Head of caudate nucleus (tissue), 42 donors: Measurements from ENCODE around the gene NUP42.
A peak's percentile ranks its signal among the peaks of the same experiment; 100 is the strongest.

Source experiments
- DNase-seq, 42 donors: peaks; one replicate each; pipeline versions ENCODE4 v3.0.0 to v3.0.0-alpha.2; 2020 to 2021; ENCODE audit warnings: mixed read lengths in 7 of 42
- intact Hi-C: fragments of 100-400 bp; cut with DNase I; formaldehyde crosslinking; loops from one replicate; pipeline ENCODE4 v1.15.0; 2022

NUP42 gene, protein sequence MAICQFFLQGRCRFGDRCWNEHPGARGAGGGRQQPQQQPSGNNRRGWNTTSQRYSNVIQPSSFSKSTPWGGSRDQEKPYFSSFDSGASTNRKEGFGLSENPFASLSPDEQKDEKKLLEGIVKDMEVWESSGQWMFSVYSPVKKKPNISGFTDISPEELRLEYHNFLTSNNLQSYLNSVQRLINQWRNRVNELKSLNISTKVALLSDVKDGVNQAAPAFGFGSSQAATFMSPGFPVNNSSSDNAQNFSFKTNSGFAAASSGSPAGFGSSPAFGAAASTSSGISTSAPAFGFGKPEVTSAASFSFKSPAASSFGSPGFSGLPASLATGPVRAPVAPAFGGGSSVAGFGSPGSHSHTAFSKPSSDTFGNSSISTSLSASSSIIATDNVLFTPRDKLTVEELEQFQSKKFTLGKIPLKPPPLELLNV

DNA sequence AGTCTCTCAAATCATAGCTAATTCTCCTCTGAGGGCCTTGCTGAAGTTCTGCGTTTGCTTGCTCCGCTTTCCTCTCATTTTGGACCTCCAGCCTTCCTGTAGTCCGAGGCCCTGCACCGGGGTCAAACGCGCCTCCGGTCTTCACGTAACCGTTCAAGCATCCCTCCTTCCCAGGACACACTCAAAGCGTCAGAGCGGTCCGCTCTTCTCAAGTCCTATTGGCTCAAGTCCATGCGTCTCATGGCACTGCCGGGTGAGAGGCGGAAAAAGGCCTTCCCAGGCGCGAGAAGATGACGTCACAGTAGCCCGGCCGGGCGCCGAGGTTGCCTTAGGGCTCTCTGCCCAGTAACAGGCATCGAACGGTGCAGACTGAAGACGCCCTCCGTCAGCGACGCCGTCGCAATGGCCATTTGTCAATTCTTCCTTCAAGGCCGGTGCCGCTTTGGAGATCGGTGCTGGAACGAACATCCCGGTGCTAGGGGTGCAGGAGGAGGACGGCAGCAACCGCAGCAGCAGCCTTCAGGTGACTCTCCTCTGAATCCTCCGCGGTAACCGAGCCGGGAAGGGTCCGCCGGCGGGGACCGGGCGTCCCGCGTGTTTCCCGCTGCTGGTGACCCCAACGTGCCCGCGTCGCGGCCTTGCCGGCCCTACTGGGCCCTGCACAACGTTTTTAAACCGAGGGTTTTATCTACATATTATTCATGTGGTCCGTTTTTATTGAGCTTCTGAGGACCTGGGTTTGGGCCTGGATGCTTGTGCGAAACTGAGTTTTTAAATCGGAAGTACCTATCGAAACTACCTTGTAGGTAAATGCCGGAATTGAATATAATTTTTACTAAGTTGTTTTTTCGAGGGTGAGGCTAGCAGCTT is at the start of gene NUP42:
TSS of gene NUP42 (plus strand) at position 365 of the 870 bp plus-strand sequence. CDS start at position 403, 38 bp downstream.
- peak; percentile 89 to 97 (median 94) for DNase-seq
- intact Hi-C loops = loop anchor here (2.0 to 10.0 kb wide), 4 partner anchors 75 to 350 kb away; partner anchors contain the start of genes IGF2BP3, MALSU1 and TRA2A

DNA sequence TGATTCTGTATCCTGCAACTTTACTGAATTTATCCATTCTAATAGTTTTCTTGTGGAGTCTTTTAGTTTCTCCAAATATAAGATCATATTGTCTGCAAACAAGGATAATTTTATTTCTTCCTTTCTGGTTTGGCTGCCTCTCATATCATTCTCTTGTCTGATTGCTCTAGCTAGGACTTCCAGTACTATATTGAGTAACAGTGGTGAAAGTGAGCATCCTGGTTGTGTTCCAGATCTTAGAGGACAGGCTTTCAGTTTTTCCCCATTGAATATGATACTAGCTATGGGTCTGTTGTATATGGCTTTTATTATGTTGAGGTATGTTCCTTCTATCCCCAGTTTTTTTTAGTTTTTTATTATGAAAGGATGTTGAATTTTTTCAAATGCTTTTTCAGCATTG is 48.1 kb upstream of the NUP42 start:
- DNase-seq = no peak
- intact Hi-C loops = no loop called here

DNA sequence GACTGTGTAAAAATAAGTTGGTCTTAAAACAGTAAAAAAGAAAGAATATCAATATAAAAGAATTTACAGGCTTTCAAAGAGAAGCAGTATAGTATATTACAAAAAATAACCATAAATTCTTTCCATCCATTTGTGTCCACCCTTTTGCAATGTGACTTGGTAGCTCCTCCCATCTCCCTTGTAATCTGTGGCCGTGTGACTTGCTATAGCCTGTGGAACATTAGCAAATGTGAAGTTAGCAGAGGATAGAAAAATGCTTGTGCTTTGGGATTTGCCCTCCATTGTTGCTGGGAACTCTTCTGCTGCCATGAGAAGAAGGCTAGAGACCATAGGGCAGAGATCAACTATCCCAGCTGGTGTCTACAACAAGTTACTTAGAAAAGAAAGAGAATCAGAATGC is 46.1 kb upstream of the NUP42 start:
- DNase-seq = no peak
- intact Hi-C loops = no loop called here

DNA sequence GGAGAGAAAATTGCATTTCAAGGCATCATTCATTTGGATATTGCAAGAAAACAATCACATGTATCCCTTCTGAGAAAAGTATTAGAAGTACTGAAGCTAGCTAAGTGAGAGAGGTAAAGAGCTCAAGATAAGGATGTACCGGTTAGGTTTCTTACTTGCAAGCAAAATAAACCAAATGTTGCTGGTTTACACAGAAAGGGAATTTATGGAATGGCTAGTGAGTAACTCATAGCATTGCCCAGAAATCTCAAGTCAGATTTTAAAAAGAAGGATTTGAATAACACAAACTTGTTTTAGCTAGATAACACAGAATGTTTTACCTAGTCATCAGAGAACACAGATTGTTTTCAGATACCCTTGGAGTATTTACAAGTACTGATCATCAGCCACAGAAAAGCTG is 45.6 kb upstream of the NUP42 start:
- intact Hi-C loops = no loop called here
- no peak for DNase-seq

DNA sequence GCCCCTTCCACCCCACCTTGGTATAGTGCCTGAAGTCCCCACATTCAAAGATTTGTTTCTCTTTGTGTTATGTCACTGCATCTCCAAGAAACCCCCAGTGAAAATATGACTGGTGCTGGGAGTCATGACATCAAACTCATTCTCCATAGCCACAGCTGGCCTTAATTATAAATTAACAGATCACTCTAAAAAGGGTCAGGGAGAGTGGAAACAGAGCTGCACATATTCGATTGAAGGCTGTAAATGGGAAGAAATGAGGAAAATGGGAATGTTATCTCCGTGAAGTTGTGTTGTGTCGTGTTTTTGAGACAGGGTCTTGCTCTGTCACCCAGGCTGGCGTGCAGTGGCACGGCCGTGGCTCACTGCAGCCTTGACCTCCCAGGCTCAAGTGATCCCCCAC is 24.2 kb upstream of the NUP42 start:
- no peak for DNase-seq
- intact Hi-C loops = no loop called here

DNA sequence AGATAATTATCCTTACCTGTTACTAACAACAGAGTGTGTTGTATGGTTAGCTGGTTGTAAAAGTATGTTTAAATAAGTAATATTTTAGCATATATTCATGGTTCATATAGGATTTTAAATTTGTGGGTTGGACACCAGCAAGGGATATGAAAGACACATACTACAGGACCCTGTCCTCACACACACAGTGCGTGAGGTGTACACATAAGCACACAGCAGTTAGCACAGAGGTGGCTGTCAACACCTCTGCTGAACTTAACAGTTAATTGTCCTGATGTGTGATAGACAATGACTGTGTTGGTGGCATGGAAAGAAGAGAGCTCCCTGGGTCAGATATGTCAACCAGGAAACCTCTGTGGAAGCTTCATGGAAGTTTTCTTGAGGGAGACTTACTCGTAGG is 23.3 kb upstream of the NUP42 start:
- DNase-seq = no peak
- intact Hi-C loops = no loop called here

DNA sequence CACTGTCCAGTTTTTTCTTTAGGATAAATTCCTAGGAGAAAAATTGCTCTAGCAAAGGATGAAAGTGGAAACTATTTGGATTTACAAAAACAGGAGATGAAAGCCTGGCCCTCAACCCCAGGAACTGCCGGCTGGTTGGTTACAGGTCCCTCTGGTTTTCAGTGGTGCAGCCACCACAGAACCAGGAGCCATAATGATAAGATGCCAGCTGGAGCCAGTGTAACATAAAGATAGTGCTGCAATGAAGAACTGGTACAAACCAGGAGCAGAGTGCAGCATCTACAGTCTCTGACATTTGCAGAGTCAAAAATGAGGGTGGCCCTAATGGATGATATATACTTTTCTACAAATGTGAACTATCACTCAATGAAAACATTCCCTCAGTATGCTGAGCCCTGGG is 20.4 kb upstream of the NUP42 start:
- intact Hi-C loops = no loop called here
- no peak for DNase-seq

DNA sequence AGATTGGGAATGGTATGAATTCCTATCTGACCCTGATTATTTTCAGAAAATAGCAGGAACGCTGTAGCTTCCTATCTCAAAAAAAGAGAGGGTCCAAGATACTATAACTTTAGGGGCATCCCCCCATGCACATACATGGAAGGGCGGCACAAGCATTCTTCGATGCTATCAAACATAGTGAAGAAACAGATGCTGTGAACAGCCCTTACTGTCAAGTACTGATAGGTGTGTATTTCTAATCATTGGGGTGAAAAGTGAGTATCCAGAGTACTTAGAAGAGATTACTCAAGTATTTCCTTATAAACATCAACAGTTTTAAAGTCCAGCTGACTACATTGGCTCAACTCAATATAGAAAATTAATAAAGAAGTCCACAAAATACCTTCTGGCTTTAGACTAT is 17.0 kb upstream of the NUP42 start:
- DNase-seq = no peak
- intact Hi-C loops = no loop called here

DNA sequence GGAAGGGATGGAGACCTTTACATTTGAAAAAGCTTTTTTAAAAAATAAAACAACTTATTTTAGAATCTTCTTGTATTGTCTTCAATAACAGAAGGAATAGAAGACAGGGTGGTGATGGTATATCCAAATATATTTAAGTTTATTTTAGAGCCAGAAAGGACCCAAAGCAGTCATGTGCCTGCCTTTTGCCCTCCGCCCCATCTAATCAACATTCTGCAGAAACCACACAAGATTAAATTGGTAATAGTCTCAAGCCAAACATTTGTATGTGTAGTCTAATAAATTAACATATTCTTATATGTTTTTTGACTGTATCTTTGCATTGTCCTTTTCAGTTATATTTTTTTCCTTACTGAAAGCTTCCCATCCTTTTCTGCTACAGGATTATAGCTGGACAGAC is 16.5 kb upstream of the NUP42 start:
- intact Hi-C loops = no loop called here

DNA sequence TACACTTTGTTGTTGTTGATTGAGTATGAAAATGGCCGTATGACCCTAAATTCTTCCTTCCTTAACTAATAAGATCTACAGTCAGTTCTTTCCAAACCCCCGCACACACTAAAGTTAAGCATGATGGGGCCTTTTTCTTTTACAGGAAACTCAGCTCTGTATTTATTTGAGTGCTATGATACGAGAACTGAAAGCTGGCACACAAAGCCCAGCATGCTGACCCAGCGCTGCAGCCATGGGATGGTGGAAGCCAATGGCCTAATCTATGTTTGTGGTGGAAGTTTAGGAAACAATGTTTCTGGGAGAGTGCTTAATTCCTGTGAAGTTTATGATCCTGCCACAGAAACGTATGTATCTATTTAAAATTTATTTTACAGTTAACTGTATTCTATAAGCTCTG is 14.2 kb upstream of the NUP42 start:
- no peak for DNase-seq
- intact Hi-C loops = no loop called here

More for the DNA sequence above, 16.5 kb upstream of the NUP42 start:
- no peak for DNase-seq

DNA sequence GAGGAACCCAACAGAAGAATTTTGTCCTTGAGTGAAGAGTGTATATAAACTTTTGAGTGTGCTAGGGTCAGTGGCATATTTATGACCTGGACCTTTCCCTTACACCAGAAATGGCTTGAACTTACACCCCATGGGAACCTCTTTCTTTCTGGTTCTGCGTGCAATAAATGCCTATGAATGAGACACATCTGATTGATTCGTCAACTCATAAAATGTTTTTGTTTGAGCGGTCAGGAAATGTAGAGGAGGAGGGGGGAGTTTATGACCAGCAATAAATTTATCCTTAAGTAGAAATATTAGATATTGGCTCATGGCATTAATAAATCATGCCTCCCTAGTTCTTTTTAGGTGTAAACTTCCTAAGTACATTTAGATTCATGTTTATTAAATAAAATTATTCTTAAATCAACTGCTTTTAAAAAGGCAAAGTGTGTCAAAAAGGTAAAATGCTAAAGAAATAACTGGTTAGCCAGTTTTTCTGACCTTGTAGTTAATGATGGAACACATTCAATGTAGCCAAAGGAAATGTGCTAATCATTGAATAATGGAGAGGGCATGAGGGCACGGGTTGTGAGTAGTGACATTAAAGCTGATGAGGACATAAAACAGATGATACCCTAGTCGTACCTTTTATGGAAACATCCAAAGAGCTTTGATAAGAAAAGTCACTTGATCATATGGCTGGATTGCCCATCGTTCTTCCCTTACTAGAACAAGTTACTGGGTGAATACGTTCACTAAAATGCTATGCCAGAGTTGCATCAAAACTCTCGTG is 13.6 kb upstream of the NUP42 start:
- DNase-seq = no peak
- intact Hi-C loops = no loop called here

DNA sequence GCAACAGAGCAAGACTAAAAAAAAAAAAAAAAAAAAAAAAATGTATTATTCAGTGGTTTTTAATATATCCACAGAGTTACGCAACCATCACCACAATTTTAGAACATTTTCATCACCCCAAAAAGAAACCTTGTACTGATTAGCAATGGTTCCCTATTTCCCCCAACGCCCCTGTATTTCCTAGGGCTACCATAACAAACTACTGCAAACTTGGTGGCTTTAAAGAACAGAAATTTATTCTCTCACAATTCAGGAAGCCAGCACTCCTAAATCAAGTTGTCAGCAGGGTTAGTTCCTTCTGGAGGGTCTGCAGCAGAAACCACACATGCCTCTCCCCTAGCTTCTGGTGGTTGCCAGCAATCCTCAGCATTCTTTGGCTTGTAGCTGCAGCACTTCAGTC is 5.9 kb upstream of the NUP42 start:
- intact Hi-C loops = no loop called here
- DNase-seq = no peak

DNA sequence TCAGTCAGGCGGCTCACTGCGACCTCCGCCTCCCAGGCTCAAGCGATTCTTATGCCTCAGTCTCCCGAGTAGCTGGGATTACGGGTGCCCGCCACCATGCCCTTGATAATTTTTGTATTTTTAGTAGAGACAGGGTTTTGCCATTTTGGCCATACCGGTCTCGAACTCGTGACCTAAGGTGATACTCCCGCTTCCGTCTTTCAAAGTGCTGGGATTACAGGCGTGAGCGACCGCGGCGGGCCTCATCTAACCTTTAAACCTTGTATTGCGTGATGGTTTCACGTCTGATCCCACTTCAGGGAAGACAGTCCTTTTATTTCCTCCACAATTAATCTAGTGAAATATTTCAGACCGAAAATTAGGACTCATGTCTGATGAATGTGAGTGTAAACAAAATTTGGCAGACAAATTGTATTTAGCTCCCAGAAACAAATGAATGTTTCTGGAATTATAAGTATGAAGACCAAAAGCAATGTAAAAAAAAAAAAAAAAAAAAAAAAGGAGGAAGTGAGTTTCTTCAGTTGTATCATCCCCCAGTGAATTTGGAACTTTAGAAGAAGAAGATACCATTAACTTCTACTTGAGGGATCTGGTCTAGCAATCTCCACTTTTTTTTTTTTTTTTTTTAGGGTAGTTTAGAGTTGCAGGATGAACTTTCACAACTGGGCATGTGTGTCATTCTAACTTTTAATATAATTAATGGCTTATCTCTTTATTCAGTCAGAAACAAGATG is 1.6 kb downstream of the NUP42 start:
- intact Hi-C loops = loop anchor here (5.0 to 10.0 kb wide), 3 partner anchors 114 to 349 kb away; partner anchors contain the start of genes IGF2BP3, MALSU1 and TRA2A
- DNase-seq = no peak

DNA sequence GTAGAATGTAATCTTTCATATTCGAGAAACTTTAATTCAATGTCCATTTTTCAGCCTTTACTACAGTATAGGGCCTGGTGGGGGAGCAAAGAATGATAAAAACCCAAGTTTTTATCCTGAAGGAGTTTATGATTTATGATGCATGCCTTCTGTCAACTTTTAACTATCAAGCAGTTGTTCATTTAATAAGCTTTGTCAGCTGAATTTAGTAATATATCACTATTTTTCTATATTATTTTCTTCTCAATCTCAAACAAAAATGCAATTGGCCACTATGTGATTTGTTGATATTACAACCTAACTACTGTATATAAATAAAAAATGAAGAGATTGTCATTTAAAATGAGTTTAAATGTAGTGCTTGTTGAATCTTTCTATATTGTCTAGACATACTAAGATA is 2.4 kb downstream of the NUP42 start:
- intact Hi-C loops = loop anchor here (5.0 to 10.0 kb wide), 3 partner anchors 113 to 348 kb away; partner anchors contain the start of genes IGF2BP3, MALSU1 and TRA2A
- DNase-seq = no peak

DNA sequence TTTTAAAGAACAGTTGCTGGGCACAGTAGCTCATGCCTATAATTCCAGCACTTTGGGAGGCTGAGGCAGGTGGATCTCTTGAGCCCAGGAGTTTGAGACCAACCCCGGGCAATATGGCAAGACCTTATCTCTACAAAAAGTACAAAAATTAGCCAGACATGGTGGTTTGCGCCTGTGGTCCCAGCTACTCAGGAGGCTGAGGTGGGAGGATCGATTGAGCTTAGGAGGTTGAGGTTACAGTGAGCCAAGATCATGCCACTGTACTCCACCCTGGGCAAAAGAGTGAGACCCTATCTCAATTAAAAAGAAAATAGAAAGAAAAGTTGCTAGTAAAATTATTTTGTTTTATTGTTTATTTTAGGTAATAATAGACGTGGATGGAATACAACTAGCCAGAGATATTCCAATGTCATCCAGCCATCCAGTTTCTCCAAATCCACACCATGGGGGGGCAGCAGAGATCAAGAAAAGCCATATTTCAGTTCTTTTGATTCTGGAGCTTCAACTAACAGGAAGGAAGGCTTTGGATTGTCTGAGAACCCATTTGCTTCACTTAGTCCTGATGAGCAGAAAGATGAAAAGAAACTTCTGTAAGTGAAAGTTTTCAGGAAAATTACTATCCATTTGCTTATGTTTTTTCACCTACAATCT is 3.0 kb downstream of the NUP42 start:
- intact Hi-C loops = loop anchor here (5.0 to 10.0 kb wide), 3 partner anchors 112 to 347 kb away; partner anchors contain the start of genes IGF2BP3, MALSU1 and TRA2A

DNA sequence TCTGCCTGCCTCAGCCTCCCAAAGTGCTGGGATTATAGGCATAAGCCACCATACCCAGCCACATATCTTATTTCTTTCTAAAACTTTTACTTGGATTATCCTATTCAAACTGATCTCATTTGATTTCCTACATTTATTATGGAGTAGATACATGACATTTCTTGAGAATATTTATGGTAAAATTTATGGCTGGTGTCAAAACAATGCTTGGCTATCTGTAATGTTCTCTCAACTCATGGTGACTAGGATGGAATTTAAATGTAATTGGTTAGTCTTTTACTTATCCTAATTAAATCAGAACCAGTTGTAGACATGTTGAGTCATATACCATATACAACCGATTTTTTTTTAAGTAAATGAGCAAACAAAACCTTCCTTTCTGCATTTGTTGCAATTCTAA is 4.1 kb downstream of the NUP42 start:
- intact Hi-C loops = loop anchor here (10.0 kb wide), 1 partner anchor 289 kb away; the partner anchor contains the start of gene IGF2BP3
- DNase-seq = no peak

More for the DNA sequence above, 3.0 kb downstream of the NUP42 start:
- peak in 40 of 42 donors; percentile 18 to 88 (median 70) for DNase-seq

DNA sequence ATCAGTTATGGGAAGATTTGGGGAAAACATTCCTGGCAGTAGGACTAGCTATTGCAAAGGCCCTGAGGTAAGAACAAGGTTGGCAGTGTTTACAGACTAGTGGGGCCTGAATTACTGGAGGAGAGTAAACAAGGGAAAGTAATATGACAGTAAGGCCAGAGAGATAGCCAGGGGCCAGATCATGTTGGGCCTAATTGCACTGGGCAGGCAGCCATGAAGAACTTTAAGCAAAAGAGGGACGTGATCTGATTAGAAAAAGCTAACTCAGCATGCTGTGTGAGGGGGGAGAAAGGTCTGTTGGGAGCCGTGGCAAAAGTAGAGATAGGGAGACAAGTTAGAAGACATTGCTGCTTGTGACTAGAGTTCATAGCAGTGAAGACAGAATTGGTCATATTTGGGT is 9.2 kb downstream of the NUP42 start:
- no peak for DNase-seq
- intact Hi-C loops = no loop called here
